ENCODE data around the gene NLRP9.
"Not testable (repeated sequence)": the region's sequence is repeated elsewhere in the genome, so short reads cannot be mapped to it uniquely, and the experiment has no call there.

GRCh38 chr19:55769632-55770031 is 31.4 kb upstream of the NLRP9 start:
- not testable (repeated sequence) for TF ChIP-seq CTCF (IDR thresholded peaks at IDR 0.05 in 8 of 11, conservative IDR thresholded peaks at IDR 0.05 in 3 of 11); POLR2AphosphoS5 (IDR thresholded peaks at IDR 0.05); POLR2A (IDR thresholded peaks at IDR 0.05)

Data from spleen (tissue), 7 donors.